ENCODE results near the gene MEIOSIN. TPM values are rescaled to one million over a fixed set of nuclear protein-coding genes. Genes with fewer than 3 reads are reported as not detected.

The MEIOSIN gene
- polyA plus RNA-seq, 1 of the 3 experiments (the other 2 are of a cell fraction): 0.03 TPM

DNA sequence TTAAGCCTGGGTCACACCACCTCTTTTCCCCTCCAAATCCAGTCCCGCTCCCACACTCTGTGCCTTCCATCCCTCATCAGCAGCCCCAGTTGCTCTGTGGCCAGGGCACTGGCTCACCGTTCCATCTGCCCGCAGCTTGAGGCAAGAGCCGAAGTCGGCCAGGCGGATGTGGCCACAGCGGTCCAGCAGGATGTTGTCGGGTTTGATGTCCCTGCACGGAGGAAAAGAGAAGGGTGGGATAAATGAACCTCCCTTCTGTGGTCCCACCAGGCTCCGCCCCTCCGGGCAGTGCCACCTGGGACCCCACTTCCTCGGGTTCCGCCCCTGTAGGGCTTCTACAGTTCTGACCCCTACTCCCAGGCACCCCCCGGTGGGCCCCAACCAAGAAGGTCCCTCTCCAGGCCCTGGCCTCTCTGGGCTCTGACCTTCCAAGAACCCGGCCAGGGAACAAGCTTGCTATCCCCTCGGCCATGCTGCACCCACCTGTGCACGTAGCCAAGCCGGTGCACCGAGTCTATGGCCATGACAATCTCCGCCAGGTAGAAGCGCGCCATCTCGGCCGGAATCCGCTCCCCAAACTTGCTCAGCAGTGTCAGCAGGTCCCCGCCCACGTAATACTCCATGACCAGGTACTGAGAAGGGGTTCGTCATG lies 44.9 kb downstream of the MEIOSIN start:
- Histone ChIP-seq H3K9me3 (no peaks in the 10 kb centered on the region), H3K9me2 (no peaks in the 10 kb centered on the region), H2AFZ (ENCODE audit: low read depth) (no peak overlapping the region), H3K9ac (no peak overlapping the region), H3F3A (replicated peaks; ENCODE audit: insufficient read depth) (peaks cover 28% of the 10 kb centered on the region), H3K4me2 (no peak overlapping the region), H3K27me3 (ENCODE audit: insufficient read depth) (no peaks in the 10 kb centered on the region), H3K4me3 (ENCODE audit: low read depth in 2 of 2, low read length in 1 of 2) (no peak overlapping the region), H3K36me3 (replicated peaks in 1 of 2; ENCODE audit: control insufficient read depth in 1 of 2, insufficient read depth in 2 of 2, low read length in 1 of 2) (peaks cover 23 to 39% of the 10 kb centered on the region in 2 experiments), H3K27ac (ENCODE audit: low read depth in 2 of 2, low read length in 1 of 2) (no peak overlapping the region), H3K4me1 (ENCODE audit: control insufficient read depth in 1 of 2, insufficient read depth in 2 of 2, low read depth in 1 of 2, low read length in 1 of 2) (peaks cover 11 to 23% of the 10 kb centered on the region in 2 experiments; a peak in 2 of 4 replicates), H4K20me1 (ENCODE audit: insufficient read depth) (0 out of 2 replicates have a peak, but pooled peaks cover 8% of the 10 kb centered on the region), H3K79me2 (ENCODE audit: insufficient read depth) (peaks cover 27% of the 10 kb centered on the region)
- 95% methylated on average over 19 of the region's 28 CpGs for WGBS (ENCODE audit: low lambda C conversion rate)
- DNase-seq: no peak
- TF ChIP-seq, protein P1, sequence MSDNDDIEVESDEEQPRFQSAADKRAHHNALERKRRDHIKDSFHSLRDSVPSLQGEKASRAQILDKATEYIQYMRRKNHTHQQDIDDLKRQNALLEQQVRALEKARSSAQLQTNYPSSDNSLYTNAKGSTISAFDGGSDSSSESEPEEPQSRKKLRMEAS (IDR thresholded peaks at IDR 0.05; ENCODE audit: low read depth): no peak
- TF ChIP-seq CHD2 (IDR thresholded peaks at IDR 0.05; ENCODE audit: low read length, partially characterized antibody) (no peak), RCOR1 (IDR thresholded peaks at IDR 0.05; ENCODE audit: low read length) (no peak), TEAD4 (IDR thresholded peaks at IDR 0.05; ENCODE audit: borderline replicate concordance, insufficient read depth) (no peak), IRF3 (IDR thresholded peaks at IDR 0.05; ENCODE audit: low read depth, low read length) (no peak), FOSL2 (IDR thresholded peaks at IDR 0.05; ENCODE audit: borderline replicate concordance, low read depth) (no peak), NFIC (IDR thresholded peaks at IDR 0.05; ENCODE audit: borderline replicate concordance) (no peak), RXRA (IDR thresholded peaks at IDR 0.05; ENCODE audit: borderline replicate concordance, low read depth) (no peak), RFX5 (IDR thresholded peaks at IDR 0.05; ENCODE audit: low read length) (no peak), JUND (IDR thresholded peaks at IDR 0.05) (no peak), NRF1 (IDR thresholded peaks at IDR 0.05; ENCODE audit: low read depth, low read length) (no peak), EZH2phosphoT487 (IDR thresholded peaks at IDR 0.05; ENCODE audit: borderline replicate concordance, low read depth) (no peak)
- CTCF ChIA-PET: no interaction called here
- POLR2A ChIA-PET: no interaction called here

DNA sequence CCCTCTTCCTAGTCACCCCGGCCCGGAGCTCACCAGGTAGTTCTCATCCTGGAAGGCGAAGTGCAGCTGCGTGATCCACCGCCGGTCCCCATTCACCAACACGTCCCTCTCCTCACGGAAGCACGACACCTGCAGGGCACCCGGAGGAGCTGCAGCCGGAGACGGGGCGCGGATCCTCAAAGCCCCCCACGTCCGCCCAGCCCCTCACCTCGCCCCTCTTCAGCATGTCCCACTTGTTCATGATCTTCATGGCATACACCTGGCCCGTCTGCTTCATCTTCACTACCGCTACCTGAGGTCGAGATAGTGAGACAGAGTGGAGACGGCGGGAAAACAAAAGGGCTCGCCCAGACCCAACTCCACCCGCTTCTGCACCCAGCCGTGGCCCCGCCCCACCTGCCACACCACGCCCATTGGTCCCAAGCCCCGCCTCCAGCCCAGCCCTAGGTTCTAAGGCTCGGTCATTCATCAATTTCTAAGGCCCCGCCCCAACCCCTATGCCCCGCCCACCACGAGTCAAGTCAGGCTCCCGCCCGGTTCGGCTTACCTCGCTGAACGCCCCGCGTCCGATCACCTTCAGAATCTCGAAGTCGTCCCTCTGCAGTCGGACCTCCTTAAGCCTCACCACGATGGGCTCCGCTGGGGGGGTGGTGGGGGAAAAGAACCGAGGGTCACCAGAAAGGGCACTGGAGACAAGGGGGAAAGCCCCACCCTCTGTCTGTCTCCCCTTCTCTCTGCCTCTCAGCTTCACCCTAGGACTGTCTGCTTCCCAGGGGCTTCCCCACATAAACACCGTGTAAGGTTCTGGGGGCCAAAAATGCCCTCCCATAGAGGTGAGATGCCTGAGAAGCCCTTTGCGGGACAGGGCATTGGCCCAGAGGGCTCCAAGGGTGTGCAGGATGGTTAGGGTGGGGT lies 46.2 kb downstream of the MEIOSIN start:
- POLR2A ChIA-PET: no interaction called here
- WGBS (ENCODE audit: low lambda C conversion rate): 86% methylated on average over 46 of the region's 48 CpGs
- no peak overlapping the region for H2AFZ ChIP-seq (ENCODE audit: low read depth)

More for the DNA sequence above, 46.2 kb downstream of the MEIOSIN start:
- Histone ChIP-seq H3K27ac (ENCODE audit: low read depth in 2 of 2, low read length in 1 of 2) (no peak overlapping the region), H3K9me2 (no peaks in the 10 kb centered on the region), H3K4me3 (ENCODE audit: low read depth in 2 of 2, low read length in 1 of 2) (peak overlapping the region in 1 of 2 experiments; percentile 49; a peak in 1 of 4 replicates), H3F3A (replicated peaks; ENCODE audit: insufficient read depth) (peaks cover 29% of the 10 kb centered on the region), H3K9ac (no peak overlapping the region), H3K4me2 (peak overlapping the region; percentile 90; the same call in 1 of the 2 replicates), H3K36me3 (replicated peaks in 1 of 2; ENCODE audit: control insufficient read depth in 1 of 2, insufficient read depth in 2 of 2, low read length in 1 of 2) (peaks cover 15 to 35% of the 10 kb centered on the region in 2 experiments), H3K4me1 (ENCODE audit: control insufficient read depth in 1 of 2, insufficient read depth in 2 of 2, low read depth in 1 of 2, low read length in 1 of 2) (peaks cover 22 to 30% of the 10 kb centered on the region in 2 experiments; a peak in 3 of 4 replicates), H3K27me3 (ENCODE audit: insufficient read depth) (no peaks in the 10 kb centered on the region), H4K20me1 (ENCODE audit: insufficient read depth) (0 out of 2 replicates have a peak, but pooled peaks cover 8% of the 10 kb centered on the region), H3K9me3 (no peaks in the 10 kb centered on the region), H3K79me2 (ENCODE audit: insufficient read depth) (peaks cover 30% of the 10 kb centered on the region)
- CTCF ChIA-PET: interaction anchor here (1.0 to 1.3 kb wide), 3 partner anchors 9 to 38 kb away, joined by 3 to 10 read pairs (median 5); no protein-coding TSS in a partner anchor
- TF ChIP-seq, protein P2, sequence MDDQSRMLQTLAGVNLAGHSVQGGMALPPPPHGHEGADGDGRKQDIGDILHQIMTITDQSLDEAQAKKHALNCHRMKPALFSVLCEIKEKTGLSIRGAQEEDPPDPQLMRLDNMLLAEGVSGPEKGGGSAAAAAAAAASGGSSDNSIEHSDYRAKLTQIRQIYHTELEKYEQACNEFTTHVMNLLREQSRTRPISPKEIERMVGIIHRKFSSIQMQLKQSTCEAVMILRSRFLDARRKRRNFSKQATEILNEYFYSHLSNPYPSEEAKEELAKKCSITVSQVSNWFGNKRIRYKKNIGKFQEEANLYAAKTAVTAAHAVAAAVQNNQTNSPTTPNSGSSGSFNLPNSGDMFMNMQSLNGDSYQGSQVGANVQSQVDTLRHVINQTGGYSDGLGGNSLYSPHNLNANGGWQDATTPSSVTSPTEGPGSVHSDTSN (IDR thresholded peaks at IDR 0.05): peak; percentile 47; the same call in 1 of the 2 replicates
- no peak for TF ChIP-seq CHD2 (IDR thresholded peaks at IDR 0.05; ENCODE audit: low read length, partially characterized antibody)
- peak; percentile 89 for DNase-seq

Measured in SK-N-SH (cell line).